Astrocyte of the cerebellum (primary cell): ENCODE data around the gene RIPOR1.

Experiments
- DNase-seq: peaks from one replicate; pipeline ENCODE4 v3.0.0-alpha.2; 2011; ENCODE audit warnings: low read depth
- H3K4me3 ChIP-seq: 2 replicates; pipeline ENCODE4 v1.5.1; 2011; ENCODE audit warnings: mild to moderate bottlenecking, low read depth, low read length, moderate library complexity
- in situ Hi-C: cut with HindIII; loops from 2 replicates; pipeline ENCODE4 v1.10.0; 2017; ENCODE audit warnings: low sequenced_read_pairs
- TF ChIP-seq, protein P1 (sequence below): IDR thresholded peaks from 2 replicates; pipeline ENCODE4 v1.5.1; 2012; ENCODE audit warnings: low read length, low read depth, moderate library complexity, mild to moderate bottlenecking; ENCODE audit errors: missing control alignments

The RIPOR1 gene

DNA sequence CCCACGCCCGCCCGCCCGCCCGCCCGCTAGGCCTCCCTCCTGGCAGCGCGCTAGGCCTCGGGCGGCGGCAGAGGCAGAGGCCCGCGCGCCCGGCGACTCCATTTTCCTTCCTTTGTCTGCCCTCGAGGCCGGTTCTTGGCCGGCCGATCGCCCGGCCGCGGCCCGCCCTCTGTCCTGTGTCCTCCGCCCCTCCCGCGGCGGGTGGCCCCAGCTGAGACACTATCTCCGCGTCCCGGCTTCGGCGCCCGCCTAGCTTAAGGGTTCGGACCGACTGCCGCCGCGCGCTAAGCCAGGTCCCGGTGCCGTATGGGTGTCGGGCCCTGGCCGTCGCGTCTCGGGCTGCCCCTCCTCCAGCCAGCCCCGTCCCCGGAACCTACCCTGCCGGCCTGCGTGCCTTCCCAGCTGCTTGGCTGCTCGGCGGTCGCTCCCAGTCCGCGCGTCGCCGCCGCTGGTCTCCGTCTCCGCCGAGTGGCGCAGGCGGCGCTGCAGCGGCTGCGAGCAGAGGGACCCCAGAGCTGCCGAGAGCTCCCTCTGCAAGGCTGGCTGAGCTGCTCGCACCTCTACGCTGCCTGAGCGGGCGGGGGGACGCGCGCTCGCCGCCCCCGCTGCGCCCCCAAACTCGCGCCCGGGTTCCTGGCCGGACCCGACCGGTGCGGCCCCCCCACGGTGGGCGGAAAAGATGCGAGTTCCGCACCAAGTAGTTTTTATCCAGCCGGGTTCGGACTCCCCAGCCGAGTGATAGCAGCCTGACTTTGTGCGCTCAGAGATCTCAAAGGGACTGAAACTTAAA is 34.5 kb downstream of the RIPOR1 start:
- TF ChIP-seq, protein P1, sequence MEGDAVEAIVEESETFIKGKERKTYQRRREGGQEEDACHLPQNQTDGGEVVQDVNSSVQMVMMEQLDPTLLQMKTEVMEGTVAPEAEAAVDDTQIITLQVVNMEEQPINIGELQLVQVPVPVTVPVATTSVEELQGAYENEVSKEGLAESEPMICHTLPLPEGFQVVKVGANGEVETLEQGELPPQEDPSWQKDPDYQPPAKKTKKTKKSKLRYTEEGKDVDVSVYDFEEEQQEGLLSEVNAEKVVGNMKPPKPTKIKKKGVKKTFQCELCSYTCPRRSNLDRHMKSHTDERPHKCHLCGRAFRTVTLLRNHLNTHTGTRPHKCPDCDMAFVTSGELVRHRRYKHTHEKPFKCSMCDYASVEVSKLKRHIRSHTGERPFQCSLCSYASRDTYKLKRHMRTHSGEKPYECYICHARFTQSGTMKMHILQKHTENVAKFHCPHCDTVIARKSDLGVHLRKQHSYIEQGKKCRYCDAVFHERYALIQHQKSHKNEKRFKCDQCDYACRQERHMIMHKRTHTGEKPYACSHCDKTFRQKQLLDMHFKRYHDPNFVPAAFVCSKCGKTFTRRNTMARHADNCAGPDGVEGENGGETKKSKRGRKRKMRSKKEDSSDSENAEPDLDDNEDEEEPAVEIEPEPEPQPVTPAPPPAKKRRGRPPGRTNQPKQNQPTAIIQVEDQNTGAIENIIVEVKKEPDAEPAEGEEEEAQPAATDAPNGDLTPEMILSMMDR, result peak; percentile 18
- in situ Hi-C loops, result no loop called here
- DNase-seq, result no peak
- peak overlapping the region; percentile 87 for H3K4me3 ChIP-seq

DNA sequence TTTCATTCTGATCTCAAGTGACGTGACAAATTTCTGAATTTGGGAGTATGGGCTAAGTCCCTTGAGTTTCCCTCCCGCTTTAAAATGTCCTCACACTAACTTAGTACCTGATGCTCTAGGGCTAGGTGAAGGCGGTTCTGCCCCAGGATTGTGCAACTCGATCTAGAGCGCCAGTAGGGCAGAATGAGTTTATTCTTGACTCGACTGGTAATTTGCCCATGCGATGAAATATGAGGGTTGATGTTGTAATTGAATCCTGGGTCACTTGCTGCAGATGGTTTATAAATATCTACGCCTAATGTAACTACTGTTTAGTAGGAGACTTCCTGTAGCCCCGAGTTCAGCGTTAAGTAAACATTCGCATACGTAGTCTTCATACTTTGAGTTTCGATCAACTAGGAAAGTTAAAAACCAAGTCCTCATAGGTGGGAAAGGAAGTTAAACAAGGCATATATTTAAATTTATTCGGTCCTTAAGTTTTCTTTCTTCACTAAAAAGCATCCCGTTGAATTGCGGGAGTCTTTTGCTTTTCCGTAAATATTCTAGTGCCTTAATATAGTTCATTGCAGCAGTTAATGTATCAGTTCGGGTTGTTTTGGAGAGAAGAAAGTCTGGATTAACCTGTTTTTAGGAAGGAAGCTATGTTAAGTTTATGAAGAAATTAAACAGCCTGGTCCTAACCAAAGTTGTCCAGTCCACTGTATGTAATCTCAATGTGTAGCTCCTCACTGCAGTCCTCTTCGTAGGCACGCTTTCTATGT is 35.3 kb downstream of the RIPOR1 start:
- DNase-seq, result peak; percentile 36
- in situ Hi-C loops, result no loop called here
- TF ChIP-seq, protein P1, result no peak
- peak overlapping the region; percentile 87 for H3K4me3 ChIP-seq

DNA sequence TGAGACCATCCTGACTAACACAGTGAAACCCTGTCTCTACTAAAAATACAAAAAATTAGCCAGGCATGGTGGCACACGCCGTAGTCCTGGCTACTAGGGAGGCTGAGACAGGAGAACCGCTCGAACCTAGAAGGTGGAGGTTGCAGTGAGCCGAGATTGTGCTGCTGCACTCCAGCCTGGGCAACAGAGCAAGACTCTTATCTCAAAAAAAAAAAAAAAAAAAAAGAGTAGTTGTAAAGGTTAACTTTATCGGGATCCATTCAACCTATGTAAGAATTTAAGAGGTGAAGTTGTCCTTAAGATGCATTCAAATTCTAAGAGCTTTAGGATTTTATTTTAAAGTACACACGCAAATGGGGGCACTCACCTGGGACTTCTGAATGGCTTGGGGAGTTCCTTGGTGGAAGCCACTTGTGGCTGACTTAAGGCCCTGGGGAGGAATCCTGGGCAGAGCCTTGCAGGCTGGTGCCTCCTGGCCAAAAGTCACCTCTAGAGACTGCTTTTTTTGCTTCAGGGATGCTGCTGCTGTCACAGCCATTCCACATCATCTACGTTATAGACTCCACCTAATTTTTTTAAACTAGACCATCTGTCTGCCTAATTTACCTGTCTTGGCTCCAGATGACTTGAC is 37.0 kb downstream of the RIPOR1 start:
- in situ Hi-C loops, result no loop called here
- DNase-seq, result no peak
- TF ChIP-seq, protein P1, result no peak
- no peak overlapping the region for H3K4me3 ChIP-seq

DNA sequence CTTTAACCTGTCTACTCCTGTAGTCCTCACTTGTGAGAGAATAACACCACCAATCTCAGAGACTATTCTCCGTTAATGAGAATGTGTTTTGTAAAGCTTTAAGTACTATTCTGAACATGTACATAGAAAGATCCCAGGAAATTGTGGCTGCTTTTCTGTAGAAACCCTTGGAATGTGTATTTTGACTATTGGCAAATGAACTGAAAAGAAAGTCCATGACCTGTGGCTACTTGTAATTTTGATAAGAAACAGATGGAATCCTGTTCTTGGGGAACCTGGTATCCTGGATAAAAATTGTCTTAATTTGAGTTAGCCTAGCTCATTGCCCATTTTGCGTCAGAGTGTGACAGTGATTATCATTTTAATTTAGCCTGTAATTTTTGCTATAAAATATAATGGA is 42.8 kb downstream of the RIPOR1 start:
- in situ Hi-C loops, result loop anchor here (5.0 kb wide), 1 partner anchor 36 kb away; no protein-coding TSS in a partner anchor
- H3K4me3 ChIP-seq, result no peak overlapping the region
- DNase-seq, result peak; percentile 31
- TF ChIP-seq, protein P1, result no peak

DNA sequence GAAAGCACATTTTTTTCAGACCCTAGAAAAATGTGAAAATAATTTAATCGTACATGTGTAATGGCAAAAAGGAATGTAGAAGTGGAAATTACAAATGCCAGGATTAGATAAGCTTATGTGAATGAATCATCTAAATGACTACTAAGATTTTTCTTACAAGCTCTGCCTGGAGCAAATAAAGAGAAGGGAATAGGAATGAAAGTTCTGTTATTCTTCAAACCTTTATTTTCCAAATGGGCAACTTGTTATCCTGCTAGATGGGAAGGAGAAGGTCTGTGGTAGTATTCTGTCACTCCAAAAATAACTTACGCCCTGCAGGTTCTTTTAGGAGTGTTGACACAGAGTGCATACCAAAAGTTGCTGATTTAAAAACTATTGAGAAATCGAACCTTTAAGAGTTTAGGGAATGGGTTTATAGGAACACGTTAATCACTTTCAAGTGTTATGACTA is 43.4 kb downstream of the RIPOR1 start:
- H3K4me3 ChIP-seq, result no peak overlapping the region
- no peak for DNase-seq
- TF ChIP-seq, protein P1, result no peak
- in situ Hi-C loops, result loop anchor here (5.0 kb wide), 1 partner anchor 35 kb away; no protein-coding TSS in a partner anchor

DNA sequence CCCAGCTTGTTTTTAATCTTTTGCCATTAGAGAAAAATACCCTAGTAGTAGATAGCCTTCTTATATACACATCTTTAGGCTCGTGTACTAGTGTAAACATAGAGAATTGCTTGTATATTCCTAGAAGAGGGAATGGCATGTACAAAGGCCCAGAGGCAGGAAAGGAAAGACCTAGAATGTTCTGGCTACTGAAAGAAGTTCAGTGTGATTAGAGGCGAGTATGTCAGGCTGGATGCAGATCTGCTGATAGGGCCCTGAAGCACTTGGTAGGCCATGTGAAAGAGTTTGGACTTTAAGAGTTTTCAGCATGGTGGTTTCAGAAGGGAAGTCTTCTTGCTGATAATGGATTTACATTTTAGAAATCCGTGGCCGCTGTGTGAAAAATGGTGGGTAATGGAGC is 51.1 kb downstream of the RIPOR1 start:
- no peak for DNase-seq
- no peak overlapping the region for H3K4me3 ChIP-seq
- in situ Hi-C loops, result no loop called here
- TF ChIP-seq, protein P1, result no peak
